ENCODE results near the gene FAM228A.
"Not testable (repeated sequence)": the region's sequence is repeated elsewhere in the genome, so short reads cannot be mapped to it uniquely, and the experiment has no call there.

The FAM228A gene

DNA sequence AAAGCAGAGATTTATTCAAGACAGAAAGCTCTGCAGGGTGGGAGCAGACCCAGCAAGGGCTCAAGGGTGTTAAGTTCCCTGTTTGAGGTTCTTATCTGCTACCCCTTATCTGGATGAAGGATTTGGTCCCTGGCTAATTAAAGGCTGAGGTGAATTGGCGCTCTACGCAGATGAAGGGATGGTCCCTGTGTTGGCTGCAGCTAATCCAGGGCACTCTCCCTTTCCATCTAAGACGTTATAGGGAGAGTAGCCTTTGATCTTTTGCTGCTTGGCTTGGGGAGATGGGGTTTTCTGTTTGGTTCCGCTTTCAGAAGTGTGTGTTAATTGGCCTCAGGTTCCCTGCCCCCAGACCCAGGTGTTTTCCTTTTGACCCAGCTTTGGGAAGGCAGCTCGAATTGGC is 17.0 kb downstream of the FAM228A start:
- DNase-seq, result no peak

GRCh38 chr2:24197213-24197612 is 22.4 kb downstream of the FAM228A start:
- not testable (repeated sequence) for DNase-seq

- no peak for DNase-seq
Observed at GRCh38 chr2:24199968-24200590, 25.2 kb downstream of the FAM228A start.

DNA sequence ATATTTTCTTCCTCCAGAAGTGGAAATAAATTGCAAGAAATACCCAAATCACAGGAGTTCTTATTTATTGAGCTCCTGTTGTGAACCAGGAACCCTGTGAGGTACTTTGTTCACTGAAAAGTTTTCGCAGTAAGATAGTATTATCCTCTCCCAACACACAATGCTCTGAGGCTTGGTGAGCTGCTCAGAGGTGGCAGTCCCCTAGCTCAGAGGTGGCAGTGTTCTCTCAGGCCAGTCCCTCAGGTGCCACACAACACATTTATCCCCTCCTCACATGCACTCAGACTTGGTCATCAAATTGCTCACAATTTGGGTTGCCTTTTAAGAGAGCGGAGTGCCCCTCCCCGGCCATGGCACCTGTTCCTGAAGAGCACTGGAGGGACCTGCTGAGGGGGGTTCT is 25.9 kb downstream of the FAM228A start:
- no peak for DNase-seq

DNA sequence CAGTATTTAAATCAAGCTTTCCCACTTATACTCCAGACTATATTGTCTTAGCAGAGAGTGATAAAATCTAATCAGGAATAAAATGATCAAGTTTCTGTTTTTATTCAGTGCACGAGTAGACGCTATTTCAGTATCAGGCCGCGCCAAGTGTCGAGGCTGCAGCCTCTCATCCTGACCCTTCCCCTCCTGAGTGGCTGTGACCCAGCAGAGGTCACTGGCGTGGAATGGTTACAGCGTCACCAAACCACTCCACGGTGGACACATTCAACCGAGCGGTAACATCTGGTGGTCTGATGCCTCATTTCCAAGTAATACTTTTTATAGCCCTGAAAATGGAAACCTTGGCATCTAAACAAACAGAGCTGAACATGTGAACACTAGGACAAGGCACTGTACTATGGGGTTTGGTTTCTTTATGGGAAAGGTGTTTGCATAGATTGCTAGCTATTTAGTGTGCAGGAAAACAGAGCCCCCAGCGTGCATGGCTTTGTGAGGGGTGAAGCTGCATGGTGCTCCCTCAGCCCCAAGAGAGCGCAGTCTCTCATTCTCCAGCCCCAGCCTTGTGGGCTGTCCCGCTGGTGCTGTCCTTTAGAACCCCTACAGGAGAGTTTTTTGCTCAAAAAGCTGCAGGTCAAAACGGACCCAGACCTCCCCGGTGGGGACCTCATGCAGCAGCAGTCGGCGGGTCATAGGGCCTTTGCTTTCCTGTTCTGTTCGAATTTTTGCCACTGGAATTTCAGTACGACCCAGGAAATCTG is 28.4 kb downstream of the FAM228A start:
- no peak for DNase-seq

DNA sequence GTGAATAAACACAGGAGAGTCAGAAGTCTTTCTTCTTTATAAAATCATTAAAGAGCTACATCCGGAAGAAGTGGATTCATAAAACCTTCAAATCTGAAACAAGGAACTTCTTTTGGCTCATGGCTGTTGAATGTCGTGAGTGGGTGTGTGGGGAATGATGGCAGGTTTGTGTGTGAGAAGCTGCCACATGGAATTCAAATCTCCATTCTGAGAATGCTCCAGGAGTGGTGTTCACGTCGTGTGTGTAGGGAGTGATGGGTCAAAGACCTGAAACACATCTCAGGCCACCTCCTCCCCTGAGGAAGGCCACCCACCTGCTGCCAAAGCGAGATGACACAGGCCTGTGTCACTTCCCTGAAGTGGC is 28.9 kb downstream of the FAM228A start:
- DNase-seq, result no peak

DNA sequence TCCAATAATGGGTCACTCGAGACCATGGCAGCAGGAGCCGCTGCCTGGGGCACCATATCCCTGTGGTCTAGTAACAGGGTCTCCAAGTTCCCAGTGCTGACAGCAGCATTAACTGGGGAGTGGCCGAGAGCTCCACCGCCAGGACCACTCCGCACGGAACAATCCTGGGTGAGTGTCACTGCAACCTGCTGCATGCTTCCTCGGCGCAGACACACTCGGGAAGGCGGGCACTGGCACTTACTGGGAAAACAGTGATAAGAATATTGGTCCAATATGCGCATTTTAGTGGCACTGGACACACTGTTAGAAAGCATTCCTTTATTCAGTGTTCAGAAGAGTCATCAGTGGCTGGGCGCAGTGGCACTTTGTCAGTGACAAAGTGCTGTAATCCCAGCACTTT is 29.7 kb downstream of the FAM228A start:
- DNase-seq, result no peak

DNA sequence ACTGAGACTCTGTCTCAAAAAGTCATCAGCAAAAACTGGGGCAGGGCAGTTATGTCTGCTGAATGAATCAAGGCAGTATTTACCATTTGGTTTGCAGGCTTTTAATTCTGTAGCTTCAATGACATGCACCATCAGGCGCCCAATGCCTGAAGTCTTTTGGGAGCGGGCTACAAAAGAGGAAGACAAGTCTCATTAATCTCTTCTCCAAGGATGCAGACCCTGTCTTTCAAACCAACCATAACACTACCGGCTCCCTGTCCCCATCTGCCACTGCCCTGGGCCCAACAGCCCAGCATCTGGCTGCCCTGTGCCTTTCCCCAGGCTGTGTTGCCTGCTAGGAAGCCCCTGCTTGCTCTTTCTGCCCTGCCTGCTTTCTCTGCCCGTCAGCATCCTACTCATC is 30.3 kb downstream of the FAM228A start:
- no peak for DNase-seq

- no peak for DNase-seq
Observed at GRCh38 chr2:24206242-24206641, 31.4 kb downstream of the FAM228A start.

- no peak for DNase-seq
Observed at GRCh38 chr2:24206714-24207113, 31.9 kb downstream of the FAM228A start.

DNA sequence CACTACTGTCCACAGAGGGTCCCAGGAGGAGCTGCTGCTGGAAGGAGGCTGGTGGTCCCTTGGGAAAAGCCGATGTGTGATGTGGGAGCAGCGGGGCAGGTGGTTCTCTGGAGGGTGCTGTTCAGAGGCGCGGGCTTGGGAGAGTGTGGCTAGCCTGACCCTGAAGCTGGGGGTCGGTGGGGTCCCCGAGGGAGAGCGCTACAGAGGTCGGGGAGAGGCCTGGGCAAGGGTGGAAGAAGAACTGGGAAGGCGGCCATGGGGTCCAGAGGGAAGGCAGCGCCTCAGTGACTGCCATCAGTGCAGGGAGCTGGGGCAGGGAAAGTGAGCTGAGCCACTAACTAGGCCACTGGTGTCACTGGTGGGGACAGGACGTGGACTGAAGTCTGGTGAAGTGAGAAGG is 32.5 kb downstream of the FAM228A start:
- no peak for DNase-seq

DNA sequence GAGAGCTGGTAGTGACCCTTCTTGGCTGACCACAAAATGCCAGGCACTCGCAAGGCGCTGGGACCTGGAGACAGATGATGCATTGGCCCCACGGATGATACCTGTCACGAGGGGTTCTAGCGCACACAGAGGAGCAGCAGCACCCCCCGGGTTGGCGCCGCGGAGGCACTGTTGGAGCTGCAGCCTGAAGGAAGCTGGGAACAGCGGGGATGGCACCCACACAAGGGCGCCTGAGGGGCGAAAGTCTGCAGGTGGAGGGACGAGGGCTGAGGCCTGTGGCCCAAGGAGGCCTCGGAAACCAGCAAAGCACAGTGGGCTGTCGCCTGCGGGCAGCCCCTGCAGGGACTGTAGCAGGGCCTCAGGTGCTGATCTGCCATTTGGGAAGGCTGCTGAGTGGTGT is 33.6 kb downstream of the FAM228A start:
- DNase-seq, result no peak

- DNase-seq, result no peak
Observed at GRCh38 chr2:24209389-24210105, 34.7 kb downstream of the FAM228A start.

DNA sequence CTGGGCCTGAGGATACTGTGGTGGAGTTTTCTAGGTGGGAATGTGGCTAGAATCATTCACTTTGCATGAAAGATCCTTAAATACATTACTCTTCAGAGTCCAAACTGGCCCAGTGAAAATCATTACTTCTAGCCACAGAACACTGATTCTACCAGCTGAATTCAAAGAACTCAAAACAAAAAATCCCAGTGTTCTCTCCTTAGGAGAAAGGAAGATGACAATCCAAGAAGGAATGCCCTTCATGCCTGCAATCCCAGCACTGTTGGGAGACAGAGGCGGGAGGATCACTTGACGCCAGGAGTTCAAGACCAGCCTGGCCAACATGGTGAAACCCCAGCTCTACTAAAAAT is 35.2 kb downstream of the FAM228A start:
- no peak for DNase-seq

DNA sequence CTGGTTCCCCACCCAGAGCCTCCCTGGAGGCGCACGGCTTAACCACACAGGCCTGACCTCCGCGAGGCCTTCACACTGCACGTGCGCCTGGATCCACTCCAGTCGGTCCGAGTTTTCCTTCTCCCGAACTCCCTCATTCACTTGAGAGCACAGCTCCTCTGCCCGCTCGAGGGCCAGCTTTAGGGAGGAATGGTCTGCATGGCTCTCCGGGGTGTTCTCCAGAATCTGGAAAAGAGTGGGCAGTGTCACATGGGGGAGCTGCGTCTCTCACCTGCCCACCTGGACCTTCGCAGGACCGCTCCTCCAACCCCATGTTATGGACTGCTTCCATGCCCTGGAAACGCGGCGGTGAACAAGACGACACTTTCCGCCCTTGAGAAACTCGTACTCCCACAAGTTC is 35.9 kb downstream of the FAM228A start:
- no peak for DNase-seq

GRCh38 chr2:24211408-24211807 is 36.6 kb downstream of the FAM228A start:
- DNase-seq, result no peak

DNA sequence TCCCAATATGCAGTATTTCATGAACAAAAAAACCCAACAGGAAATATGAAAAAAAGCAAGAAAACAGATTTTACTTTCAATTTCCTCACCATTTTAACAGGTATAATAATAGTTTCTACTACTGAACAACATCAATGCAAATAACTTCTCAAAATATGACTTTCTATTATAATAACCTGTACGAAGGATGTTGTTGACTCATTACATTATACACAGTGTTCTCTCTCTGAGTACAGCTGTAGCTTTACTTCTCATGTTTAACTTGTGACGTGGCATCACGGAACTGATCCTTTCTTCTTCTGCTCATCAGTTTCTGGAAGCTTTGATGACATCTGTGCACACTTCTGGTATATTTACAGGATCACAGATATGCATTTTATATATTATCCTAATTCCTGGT is 40.0 kb downstream of the FAM228A start:
- DNase-seq, result no peak

DNA sequence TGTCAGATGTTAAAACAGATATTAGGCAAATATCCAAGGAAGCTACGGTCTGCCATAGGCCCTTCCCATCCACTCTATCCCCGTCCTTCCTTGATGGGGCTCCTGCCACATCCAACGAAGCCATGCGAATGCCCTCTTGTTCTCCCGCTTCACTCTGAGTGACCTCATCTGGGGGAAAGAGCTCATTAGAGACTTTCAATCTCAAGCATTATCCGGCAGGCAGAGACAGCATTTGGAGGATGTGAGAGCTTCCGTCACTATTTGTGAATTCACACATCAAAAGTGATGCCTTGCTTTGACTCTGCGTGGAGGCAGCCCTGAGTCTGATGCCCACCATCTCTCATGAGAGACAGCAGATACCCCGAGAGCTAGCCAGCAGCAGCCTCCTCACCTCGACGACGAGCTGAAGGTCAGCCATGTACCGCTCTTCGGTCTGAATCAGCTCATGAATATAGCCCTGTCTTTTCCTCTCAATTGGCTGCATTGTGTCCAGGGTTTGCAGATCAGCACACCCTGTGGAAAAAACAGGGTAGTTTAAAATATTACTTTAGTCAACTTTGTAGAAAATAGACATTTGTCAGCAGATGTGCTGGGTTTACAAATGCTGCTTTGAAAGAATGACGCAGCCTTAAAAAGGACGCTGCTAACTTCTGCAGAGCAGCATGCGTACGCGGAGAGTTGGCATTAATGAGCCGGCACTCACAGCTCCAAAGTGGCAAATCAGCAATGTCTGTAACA is 45.9 kb downstream of the FAM228A start:
- no peak for DNase-seq

DNA sequence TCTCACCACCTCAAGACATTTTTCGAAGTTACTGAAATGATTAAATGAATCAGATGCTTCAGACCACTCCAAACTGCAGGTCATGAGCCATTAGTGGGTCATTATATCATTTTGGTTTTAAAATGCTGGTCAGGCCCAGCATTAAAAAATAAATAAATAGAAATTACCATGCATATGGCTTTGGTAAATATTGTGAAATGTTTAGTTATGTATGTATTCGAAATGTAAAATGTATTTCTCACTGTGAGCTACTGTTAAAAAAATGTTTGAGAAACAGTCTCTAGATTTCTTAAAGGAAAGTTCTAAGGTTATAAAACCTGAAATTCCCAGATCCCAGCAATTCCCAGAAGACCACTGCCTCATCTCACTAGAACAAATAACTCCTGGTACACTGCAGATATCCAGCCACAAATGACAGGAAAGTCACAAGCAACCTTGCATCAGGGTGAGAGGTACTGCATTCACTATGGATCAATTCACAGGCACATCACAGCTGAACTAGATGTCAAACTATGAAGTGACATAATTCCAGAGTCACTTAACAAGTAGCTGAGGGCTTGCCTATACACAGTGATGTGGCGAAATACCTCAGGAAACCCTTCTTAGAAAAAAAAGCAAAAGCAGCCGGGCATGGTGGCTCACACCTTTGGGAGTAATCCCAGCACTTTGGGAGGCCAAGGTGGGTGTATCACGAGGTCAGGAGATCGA is 46.6 kb downstream of the FAM228A start:
- no peak for DNase-seq

- DNase-seq, result no peak
Observed at GRCh38 chr2:24222946-24223345, 48.1 kb downstream of the FAM228A start.

GRCh38 chr2:24225499-24226242 is 50.8 kb downstream of the FAM228A start:
- no peak for DNase-seq

GRCh38 chr2:24228470-24228869 is 53.6 kb downstream of the FAM228A start:
- DNase-seq, result peak; percentile 11

Data from NCI-H1105 (cell line).